MG63 (cell line): ENCODE measurements around the gene JMJD1C. TPM values are rescaled to one million over a fixed set of nuclear protein-coding genes. Genes with fewer than 3 reads are reported as not detected.
"Not testable (repeated sequence)": the region's sequence is repeated elsewhere in the genome, so short reads cannot be mapped to it uniquely, and the experiment has no call there.

Source experiments
- DNase-seq: peaks from one replicate; pipeline ENCODE4 v3.0.0-alpha.2; 2020
- H3K27me3 ChIP-seq: fragments of 250-450 bp; sonication (Bioruptor Pico); 2 replicates; pipeline ENCODE4 v1.5.1; 2020; ENCODE audit warnings: mild to moderate bottlenecking, moderate library complexity
- H3K36me3 ChIP-seq: fragments of 250-450 bp; sonication (Bioruptor Pico); 2 replicates; pipeline ENCODE4 v1.5.1; 2020; ENCODE audit warnings: mild to moderate bottlenecking, moderate library complexity
- H3K4me3 ChIP-seq: fragments of 250-450 bp; sonication (Bioruptor Pico); 2 replicates; pipeline ENCODE4 v1.5.1; 2020; ENCODE audit warnings: mild to moderate bottlenecking, moderate library complexity
- H3K9me3 ChIP-seq: fragments of 250-450 bp; sonication (Bioruptor Pico); 2 replicates; pipeline ENCODE4 v1.5.1; 2020; ENCODE audit warnings: mild to moderate bottlenecking, moderate library complexity
- total RNA-seq: library from RNA; depleted of rRNA; stranded (reverse); fragments of >200 nt; shearing (Covaris generic); gene quantifications from 2 replicates; pipeline ENCODE4 v1.2.3, GENCODE V29; 2014; ENCODE audit warnings: low replicate concordance

Gene JMJD1C
- total RNA-seq, 1 experiment from 2014 or later = 14.1 TPM

DNA sequence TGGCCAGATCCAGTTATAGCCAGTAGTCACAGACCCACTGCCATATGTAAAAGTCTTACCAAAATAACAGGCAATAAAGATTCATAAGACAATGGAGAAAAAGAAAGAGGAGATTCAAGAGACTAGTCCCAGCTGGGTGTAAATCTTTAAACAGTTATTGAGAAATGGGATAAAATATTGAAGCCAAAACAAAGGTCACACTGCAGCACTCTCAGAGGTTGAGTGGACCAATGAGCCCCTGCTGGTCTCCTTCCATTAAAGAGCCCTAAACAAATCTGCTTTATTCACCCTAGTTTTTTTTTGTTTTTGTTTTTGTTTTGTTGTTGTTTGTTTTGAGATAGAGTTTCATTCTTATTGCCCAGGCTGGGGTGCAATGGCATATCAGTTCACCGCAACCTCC is 98.8 kb downstream of the JMJD1C start:
- no peaks in the 10 kb centered on the region for H3K36me3 ChIP-seq
- no peak overlapping the region for H3K4me3 ChIP-seq
- DNase-seq = no peak

DNA sequence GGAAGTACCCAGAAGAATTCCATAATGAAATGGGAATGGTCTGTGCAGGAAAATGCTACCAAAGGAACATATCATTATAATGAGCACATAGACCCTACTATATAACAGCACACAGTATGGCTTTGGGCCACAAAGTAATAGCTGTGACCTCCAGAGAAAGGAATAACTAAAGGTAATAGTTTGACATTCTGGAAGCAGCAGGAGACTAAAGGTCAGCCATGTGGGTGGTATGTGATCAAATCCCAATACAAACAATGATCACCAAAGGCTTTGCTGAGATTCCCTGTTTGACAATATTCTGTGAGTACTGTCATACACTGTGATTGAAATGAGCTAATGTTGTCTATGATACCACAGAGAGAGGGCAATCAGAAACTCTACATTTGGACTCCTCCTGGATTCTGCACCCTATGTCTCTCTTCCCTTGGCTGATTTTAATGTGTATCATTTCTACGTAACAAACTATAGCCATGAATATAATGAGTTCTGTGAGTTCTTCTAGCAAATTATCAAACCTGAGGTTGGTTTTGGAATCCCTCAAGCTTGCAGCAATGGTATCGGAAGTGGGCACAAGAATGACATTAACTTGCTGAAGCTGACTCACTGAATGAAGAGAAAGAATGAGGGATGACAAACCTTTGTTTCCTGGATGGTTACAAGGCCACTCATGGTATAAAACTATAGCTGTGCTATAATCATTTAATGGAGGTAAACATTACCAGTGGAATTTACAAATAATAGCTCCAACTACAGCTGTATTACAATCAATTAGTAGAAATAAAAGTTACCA is 99.6 kb downstream of the JMJD1C start:
- DNase-seq = no peak
- Histone ChIP-seq H3K4me3 (no peak overlapping the region), H3K27me3 (no peaks in the 10 kb centered on the region), H3K9me3 (no peaks in the 10 kb centered on the region), H3K36me3 (no peaks in the 10 kb centered on the region)

More for the DNA sequence above, 98.8 kb downstream of the JMJD1C start:
- no peaks in the 10 kb centered on the region for H3K27me3 ChIP-seq
- no peaks in the 10 kb centered on the region for H3K9me3 ChIP-seq

DNA sequence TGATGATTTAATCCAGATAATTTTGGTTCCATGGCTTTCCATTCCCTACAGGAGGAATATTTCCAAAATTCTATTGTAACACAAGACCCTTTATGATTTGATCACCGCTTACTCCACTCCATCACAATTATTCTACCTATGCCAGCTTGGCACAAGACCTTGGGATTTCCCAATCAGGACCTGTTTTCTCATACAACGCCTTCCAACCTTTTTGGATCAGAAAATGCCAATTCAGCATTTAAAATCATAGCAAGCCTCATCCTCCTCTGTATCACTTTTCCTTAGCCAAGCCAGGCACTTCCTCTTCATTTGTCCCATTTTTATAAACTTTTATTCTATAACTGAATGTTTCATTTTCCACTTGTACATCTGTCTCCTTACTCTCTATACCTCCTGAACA is 100.9 kb downstream of the JMJD1C start:
- no peaks in the 10 kb centered on the region for H3K9me3 ChIP-seq

DNA sequence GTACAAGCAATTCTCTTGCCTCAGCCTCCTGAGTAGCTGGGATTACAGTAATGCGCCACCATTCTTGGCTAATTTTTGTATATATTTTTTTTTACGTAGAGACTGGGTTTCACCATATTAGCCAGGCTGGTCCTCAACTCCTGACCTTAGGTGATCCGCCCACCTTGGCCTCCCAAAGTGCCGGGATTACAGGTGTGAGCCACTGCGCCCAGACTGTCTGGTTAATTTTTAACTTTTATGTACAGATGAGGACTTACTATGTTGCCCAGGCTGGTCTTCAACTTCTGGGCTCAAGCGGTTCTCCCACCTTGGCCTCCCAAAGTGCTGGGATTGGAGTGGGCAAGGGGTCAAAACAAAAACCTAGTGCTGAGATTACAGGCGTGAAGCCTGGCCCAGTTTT is 101.8 kb downstream of the JMJD1C start:
- Histone ChIP-seq H3K36me3 (no peaks in the 10 kb centered on the region), H3K9me3 (no peaks in the 10 kb centered on the region), H3K4me3 (no peak overlapping the region), H3K27me3 (no peaks in the 10 kb centered on the region)
- no peak for DNase-seq

More for the DNA sequence above, 100.9 kb downstream of the JMJD1C start:
- Histone ChIP-seq H3K27me3 (no peaks in the 10 kb centered on the region), H3K36me3 (no peaks in the 10 kb centered on the region), H3K4me3 (no peak overlapping the region)
- no peak for DNase-seq

DNA sequence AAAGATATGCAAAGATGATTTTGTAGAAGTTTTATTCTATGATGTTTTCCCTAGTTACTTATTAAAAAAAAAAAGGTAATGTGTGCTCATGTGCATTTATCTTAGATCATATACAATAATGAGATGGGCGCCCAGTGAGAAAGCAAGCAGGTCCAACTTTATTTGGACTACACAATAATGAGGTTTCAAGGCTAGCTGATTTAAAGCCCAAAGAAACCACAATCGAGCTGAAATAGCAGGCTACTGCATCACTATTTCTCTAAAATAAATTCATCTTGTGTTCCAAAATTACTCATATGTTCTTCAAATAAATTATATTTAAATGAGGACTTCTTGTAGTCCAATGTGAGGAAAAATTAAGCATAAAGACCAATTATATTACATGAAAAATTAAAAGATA is 110.1 kb downstream of the JMJD1C start:
- H3K36me3 ChIP-seq = no peaks in the 10 kb centered on the region
- H3K27me3 ChIP-seq = no peaks in the 10 kb centered on the region

DNA sequence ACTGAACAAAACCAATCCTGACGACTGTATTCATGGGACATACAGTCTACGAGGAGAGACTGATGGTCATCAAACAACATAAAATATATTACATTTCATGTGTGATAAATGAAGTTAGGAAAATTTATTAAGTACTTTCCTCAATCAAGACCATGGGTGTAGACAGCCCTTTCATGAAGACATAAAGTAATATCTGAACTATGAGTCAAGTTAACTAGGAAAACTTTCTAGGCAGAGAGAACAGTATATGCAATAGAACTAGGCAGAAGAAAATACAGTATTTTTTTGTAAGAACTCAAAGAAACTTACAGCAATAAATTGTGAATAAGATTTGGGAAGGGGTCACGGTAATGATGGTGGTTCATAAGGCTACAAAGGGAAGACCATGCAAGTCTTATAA is 112.8 kb downstream of the JMJD1C start:
- DNase-seq = no peak
- Histone ChIP-seq H3K27me3 (no peaks in the 10 kb centered on the region), H3K36me3 (no peaks in the 10 kb centered on the region), H3K4me3 (no peak overlapping the region), H3K9me3 (no peaks in the 10 kb centered on the region)

More for the DNA sequence above, 110.1 kb downstream of the JMJD1C start:
- Histone ChIP-seq H3K4me3 (no peak overlapping the region), H3K9me3 (no peaks in the 10 kb centered on the region)
- no peak for DNase-seq

DNA sequence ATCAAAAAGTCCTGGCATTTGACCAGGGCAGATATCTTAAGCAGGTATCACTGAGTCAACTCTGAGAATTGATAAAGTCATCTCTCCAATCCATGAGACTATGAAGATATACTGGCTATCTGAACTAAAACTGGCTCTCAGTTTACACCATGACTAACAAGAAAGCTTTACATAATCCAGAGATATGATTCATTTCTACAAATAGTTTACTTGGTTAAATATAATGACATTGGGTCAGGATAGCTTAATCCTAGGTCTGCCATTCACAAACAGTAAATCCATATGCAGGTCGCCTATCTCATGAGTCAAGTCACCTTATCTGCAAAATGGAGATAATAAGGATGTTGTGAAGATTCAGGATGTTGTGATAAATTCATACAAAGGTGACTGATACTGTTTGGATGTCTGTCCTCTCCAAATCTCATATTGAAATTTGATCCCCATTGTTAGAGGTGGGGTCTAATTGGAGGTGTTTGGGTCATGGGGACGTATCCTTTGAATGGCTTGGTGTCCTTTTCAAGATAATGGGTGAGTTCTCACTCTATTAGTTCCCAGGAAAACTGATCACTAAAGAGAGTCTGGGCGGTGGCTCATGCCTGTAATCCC is 117.4 kb downstream of the JMJD1C start:
- H3K4me3 ChIP-seq = no peak overlapping the region
- no peak for DNase-seq
- H3K36me3 ChIP-seq = no peaks in the 10 kb centered on the region
- H3K27me3 ChIP-seq = no peaks in the 10 kb centered on the region
- no peaks in the 10 kb centered on the region for H3K9me3 ChIP-seq

DNA sequence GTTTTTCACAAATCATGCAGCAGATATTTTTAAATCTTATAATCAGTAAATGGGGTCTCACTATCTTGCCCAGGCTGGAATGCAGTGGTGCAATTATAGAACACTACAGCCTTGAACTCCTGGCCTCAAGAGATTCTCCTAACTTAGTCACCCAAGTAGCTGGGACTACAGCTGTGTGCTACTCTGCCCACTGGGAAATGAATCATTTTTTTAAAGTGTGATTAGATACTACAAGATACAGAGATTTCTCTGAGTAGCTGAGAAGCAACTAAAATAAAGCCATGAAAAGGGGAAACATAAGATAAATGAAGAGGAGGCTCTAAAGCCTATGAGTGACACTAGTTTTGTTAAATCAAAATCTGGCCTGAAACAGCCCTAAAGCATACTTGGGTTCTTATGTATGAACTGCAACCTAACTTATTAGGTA is 119.7 kb downstream of the JMJD1C start:
- no peaks in the 10 kb centered on the region for H3K9me3 ChIP-seq
- no peak overlapping the region for H3K4me3 ChIP-seq
- no peaks in the 10 kb centered on the region for H3K36me3 ChIP-seq
- DNase-seq = no peak
- no peaks in the 10 kb centered on the region for H3K27me3 ChIP-seq

DNA sequence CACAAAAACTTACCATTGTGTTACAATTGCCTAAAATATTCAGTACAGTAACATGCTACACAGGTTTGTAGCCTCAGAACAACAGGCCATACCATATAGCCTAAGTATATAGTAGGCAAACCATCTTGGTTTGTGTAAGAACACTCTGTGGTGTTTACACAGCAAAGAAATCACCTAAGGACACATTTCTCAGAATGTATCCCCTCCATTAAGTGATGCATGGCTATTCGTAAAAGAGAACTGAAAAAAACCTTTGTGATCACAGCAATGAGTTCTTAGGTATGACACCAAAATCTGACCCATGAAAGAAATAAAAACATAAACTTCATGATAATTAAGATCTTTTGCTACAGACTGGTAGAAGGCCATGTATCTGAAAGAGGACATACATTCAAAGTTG is 121.5 kb downstream of the JMJD1C start:
- no peaks in the 10 kb centered on the region for H3K36me3 ChIP-seq
- H3K9me3 ChIP-seq = no peaks in the 10 kb centered on the region
- no peaks in the 10 kb centered on the region for H3K27me3 ChIP-seq
- no peak overlapping the region for H3K4me3 ChIP-seq
- no peak for DNase-seq

DNA sequence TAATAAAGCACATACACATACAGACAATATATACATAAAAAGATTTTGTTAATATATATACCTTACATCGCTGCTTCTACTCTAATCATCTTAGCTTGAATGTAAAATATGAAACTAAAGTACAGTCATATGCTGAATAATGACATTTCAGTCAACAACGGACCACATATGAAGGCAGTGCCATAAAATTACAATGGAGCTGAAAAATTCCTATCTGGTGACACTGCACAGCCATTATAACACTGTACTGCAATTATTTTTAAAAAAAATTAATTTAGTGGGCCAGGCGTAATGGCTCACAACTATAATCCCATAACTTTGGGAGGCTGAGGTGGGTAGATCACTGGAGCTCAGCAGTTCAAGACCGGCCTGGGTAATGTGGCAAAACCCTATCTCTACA is 122.3 kb downstream of the JMJD1C start:
- DNase-seq = no peak

DNA sequence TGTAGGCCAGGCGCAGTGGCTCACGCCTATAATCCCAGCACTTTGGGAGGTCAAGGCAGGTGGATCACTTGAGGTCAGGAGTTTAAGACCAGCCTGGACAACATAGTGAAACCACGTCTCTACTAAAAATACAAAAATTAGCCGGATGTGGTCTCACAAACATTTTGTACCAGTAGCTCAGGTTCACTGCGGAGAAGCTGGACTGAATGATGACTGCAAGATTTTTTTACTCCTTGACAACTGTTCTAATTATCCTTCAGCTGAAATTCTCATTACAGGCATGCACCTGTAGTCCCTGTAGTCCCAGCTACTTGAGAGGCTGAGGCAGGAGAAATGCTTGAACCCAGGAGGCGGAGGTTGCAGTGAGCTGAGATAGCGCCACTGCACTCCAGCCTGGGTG is 126.1 kb downstream of the JMJD1C start:
- not testable (repeated sequence) for H3K9me3 ChIP-seq, H3K27me3 ChIP-seq, H3K4me3 ChIP-seq, H3K36me3 ChIP-seq, DNase-seq

More for the DNA sequence above, 122.3 kb downstream of the JMJD1C start:
- Histone ChIP-seq H3K27me3 (no peaks in the 10 kb centered on the region), H3K9me3 (no peaks in the 10 kb centered on the region), H3K36me3 (no peaks in the 10 kb centered on the region), H3K4me3 (no peak overlapping the region)

DNA sequence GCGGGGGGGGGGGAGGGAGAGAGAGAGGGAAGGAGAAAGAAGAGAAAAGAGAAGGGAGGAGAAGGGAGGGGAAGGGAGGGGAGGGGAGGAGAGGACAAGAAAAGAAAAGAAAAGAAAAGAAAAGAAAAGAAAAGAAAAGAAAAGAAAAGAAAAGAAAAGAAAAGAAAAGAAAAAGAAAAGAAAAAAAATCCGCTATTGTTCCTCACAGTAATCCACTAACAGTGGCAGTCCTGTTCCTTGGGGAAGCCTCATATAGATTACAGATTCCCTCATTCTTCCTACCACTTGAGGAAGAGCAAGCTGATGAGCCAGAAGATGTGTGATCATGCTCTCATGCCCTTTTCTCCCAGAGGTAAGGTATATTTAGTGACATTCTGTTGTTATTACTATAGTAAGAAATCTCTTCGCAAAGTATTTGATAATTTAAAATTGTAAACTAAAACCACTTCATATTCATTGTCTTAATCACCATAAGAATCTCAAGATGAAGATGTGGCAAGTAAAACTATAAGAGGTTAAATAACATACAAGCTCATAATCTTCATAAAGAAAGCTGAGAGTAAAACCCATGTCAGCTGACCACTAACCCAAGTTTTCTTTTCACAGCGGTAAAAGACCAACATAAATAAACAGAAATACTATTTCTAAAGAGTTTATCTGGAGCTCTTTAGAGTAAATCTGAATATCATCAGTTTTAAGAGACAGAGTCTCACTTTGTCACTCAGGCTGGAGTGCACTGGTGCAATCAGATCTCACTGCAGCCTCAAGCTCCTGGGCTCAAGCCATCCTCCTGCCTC is 128.1 kb downstream of the JMJD1C start:
- Histone ChIP-seq H3K9me3 (no peaks in the 10 kb centered on the region), H3K36me3 (no peaks in the 10 kb centered on the region), H3K4me3 (no peak overlapping the region), H3K27me3 (no peaks in the 10 kb centered on the region)
- DNase-seq = no peak

DNA sequence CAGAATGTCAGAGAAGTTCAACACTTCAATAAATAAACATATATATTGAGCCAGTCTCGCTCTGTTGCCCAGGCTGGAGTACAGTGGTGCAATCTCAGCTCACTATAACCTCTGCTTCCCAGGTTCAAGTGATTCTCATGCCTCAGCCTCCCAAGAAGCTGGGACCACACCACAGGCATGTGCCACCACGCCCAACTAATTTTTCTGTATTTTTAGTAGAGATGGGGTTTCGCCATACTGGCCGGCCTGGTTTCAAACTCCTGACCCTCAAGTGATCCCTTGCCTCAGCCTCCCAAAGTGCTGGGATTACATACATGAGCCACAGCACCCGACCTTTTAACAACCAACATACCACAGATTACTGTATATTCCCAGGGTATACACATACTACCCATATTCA is 134.2 kb downstream of the JMJD1C start:
- H3K9me3 ChIP-seq = no peaks in the 10 kb centered on the region
- H3K36me3 ChIP-seq = no peaks in the 10 kb centered on the region
- H3K4me3 ChIP-seq = no peak overlapping the region
- H3K27me3 ChIP-seq = no peaks in the 10 kb centered on the region
- no peak for DNase-seq

DNA sequence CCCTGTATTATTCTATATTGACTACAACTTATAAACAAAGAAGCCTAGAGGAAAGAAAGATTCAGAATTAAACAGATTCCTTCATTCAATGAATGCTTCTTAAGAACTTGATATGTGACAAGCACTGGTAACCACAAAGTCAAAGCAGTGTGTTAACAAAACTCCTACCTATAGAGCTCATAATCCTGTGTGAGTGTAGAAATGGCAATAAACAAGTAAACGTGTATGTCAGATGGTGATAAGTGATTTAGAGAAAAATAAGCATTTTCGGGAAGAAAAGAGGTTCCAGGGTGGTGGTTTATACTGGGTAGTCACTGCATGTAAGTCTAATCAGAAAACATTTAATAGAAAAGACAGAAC is 141.3 kb downstream of the JMJD1C start:
- DNase-seq = no peak
- Histone ChIP-seq H3K27me3 (no peaks in the 10 kb centered on the region), H3K4me3 (no peak overlapping the region), H3K9me3 (no peaks in the 10 kb centered on the region), H3K36me3 (no peaks in the 10 kb centered on the region)

DNA sequence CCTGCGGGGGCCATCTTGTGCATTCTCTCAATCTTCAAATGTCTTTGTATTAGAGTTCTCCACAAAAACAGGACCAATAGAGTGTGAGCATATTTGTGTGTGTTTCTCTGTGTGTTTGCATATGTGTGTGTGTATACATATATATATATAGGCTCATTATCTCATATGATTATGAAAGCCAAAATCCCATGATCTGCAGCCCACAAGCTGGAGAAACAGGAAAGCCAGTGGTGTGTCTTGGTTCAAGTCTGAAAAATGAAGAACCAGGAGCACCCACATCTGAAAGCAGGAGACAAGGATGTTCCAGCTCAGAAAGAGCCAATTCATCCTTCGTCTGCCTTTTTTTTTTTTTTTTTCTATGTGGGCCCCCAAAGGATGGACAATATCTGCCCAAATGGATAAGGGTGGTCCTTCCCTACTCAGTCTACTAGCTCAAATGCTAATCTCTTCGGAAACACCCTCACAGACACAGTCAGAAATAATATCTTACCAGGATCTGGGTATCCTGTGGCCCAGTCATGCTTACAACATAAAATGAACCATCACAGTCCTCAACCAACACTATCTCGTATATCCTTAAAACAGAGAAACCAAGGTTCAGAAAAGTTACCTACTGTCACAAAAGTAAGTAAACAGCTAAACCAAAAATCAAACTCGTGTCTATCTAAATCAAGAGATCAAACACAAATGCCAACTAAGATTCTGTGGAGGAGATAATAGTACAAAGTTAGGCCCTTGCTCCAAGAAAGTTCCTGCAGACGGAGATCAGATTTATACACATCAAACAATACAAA is 141.9 kb downstream of the JMJD1C start:
- DNase-seq = no peak
- no peaks in the 10 kb centered on the region for H3K36me3 ChIP-seq

DNA sequence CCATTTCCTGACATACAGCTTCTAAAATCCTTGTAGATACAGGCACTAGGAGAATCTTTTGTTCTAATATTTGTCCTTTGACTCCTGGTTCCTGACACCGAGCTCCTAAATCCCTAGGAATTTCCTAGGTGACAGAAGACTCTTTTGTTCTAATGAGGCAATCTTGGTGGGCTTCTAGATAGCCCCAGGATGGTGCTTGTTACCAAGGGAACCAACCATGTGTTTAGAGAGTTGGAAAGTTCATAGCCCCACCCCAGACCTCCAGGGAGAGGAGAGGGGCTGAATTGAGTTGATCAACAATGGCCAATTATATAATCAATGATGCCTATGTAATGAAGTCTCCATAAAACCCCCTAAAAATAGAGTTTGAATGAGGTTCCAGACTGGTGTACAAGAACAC is 145.1 kb downstream of the JMJD1C start:
- DNase-seq = no peak
- no peaks in the 10 kb centered on the region for H3K9me3 ChIP-seq
- H3K27me3 ChIP-seq = no peaks in the 10 kb centered on the region
- H3K4me3 ChIP-seq = no peak overlapping the region
- H3K36me3 ChIP-seq = no peaks in the 10 kb centered on the region

More for the DNA sequence above, 141.9 kb downstream of the JMJD1C start:
- Histone ChIP-seq H3K4me3 (no peak overlapping the region), H3K27me3 (no peaks in the 10 kb centered on the region), H3K9me3 (no peaks in the 10 kb centered on the region)

DNA sequence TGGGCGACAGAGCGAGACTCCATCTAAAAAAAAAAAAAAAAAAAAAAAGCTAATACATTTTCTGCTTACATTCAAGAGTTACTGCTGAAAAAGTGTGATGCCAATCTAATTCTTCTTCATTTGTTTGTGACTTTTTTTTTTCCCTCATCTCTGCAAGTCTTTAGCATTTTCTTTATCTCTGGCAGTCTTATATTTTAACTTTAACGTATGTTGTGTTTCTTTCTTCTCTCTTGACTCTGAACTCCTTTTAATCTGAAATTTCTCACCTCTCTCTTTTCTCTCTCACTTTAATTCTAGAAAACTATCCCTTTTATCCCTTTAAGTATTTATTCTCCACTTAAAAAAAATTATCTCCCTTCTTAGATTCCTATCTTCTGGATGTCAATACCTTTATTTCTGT is 146.5 kb downstream of the JMJD1C start:
- Histone ChIP-seq H3K4me3 (no peak overlapping the region), H3K9me3 (no peaks in the 10 kb centered on the region), H3K36me3 (no peaks in the 10 kb centered on the region), H3K27me3 (no peaks in the 10 kb centered on the region)
- no peak for DNase-seq
